A549 (cell line): Measurements from ENCODE around the gene RTN4.

ENCODE experiments used
- CBX2 ChIP-seq: fragments of 200-600 bp; sonication (generic); IDR thresholded peaks from 2 replicates; pipeline ENCODE4 v1.6.1; 2016; ENCODE audit warnings: low read depth, mild to moderate bottlenecking, borderline replicate concordance
- CBX8 ChIP-seq: fragments of 200-600 bp; sonication (generic); IDR thresholded peaks from 2 replicates; pipeline ENCODE4 v1.6.1; 2016
- CTCF ChIP-seq: fragments of >200 bp; sonication (Bioruptor Twin); formaldehyde crosslinking; IDR thresholded peaks from 3 replicates; pipeline ENCODE4 v1.5.1; 2016
- FOSL2 ChIP-seq, 2 experiments: fragments of 450-650 bp in 1 of 2; fragments of >200 bp in 1 of 2; sonication (Bioruptor Twin) in 1 of 2; formaldehyde crosslinking; IDR thresholded peaks; 2 replicates each; pipeline versions ENCODE4 v1.5.0 to v1.6.1; 2016 to 2020; ENCODE audit warnings: mild to moderate bottlenecking in 1 of 2, moderate library complexity in 1 of 2
- PHF8 ChIP-seq: fragments of 200-600 bp; sonication (generic); IDR thresholded peaks from 2 replicates; pipeline ENCODE4 v1.6.1; 2016; ENCODE audit warnings: low read depth, mild to moderate bottlenecking, antibody characterized with exemption, moderate library complexity, borderline replicate concordance
- RAD21 ChIP-seq, 2 experiments: fragments of >200 bp in 1 of 2; sonication (Bioruptor Twin) in 1 of 2; formaldehyde crosslinking in 1 of 2; IDR thresholded peaks in 1 of 2; conservative IDR thresholded peaks in 1 of 2; 2 replicates in 1 of 2; 3 replicates in 1 of 2; pipeline ENCODE4 v1.6.1; 2012 to 2018; ENCODE audit warnings: inconsistent platforms in 1 of 2
- REST ChIP-seq: fragments of 200-600 bp; sonication (generic); IDR thresholded peaks from 2 replicates; pipeline ENCODE4 v1.6.1; 2016; ENCODE audit warnings: antibody characterized with exemption, mild to moderate bottlenecking, moderate library complexity
- RNF2 ChIP-seq: fragments of 200-600 bp; sonication (generic); IDR thresholded peaks from 2 replicates; pipeline ENCODE4 v1.6.1; 2016; ENCODE audit warnings: low read depth, mild to moderate bottlenecking, antibody characterized with exemption, moderate library complexity, borderline replicate concordance
- TF ChIP-seq, protein P1 (sequence below): IDR thresholded peaks from 2 replicates; pipeline ENCODE4 v1.6.1; 2012

GRCh38 chr2:54967759-54968365 is 82.4 kb downstream of the RTN4 start:
- TF ChIP-seq PHF8 (no peak), FOSL2 (IDR thresholded peaks at IDR 0.05) (no peak), FOSL2 (CRISPR knock-in tag; IDR thresholded peaks at IDR 0.05) (no peak), RNF2 (no peak), RAD21 (conservative IDR thresholded peaks at IDR 0.05 in 1 of 2, IDR thresholded peaks at IDR 0.05 in 1 of 2) (no peak), CTCF (no peak), REST (no peak), CBX2 (no peak), CBX8 (no peak)
- TF ChIP-seq, protein P1, sequence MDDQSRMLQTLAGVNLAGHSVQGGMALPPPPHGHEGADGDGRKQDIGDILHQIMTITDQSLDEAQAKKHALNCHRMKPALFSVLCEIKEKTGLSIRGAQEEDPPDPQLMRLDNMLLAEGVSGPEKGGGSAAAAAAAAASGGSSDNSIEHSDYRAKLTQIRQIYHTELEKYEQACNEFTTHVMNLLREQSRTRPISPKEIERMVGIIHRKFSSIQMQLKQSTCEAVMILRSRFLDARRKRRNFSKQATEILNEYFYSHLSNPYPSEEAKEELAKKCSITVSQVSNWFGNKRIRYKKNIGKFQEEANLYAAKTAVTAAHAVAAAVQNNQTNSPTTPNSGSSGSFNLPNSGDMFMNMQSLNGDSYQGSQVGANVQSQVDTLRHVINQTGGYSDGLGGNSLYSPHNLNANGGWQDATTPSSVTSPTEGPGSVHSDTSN = no peak
